ENCODE results near the gene CHRND. TPM values are rescaled to one million over a fixed set of nuclear protein-coding genes. Genes with fewer than 3 reads are reported as not detected.

CHRND gene
- total and polyA plus RNA-seq, 2 donors from 2014 or later: not detected

- no peak for TF ChIP-seq CTCF (IDR thresholded peaks at IDR 0.05; ENCODE audit: borderline replicate concordance, extremely low read depth, insufficient read depth)
- FAIRE-seq (no peak), DNase-seq (no peak)
- H3K36me3 ChIP-seq (ENCODE audit: control insufficient read depth in 2 of 3, insufficient read depth in 3 of 3, low read length in 3 of 3): no peaks in the 10 kb centered on the region
- no peaks in the 10 kb centered on the region for H3K4me1 ChIP-seq (ENCODE audit: control insufficient read depth in 2 of 3, insufficient read depth in 2 of 3, low read depth in 1 of 3, low read length in 3 of 3)
- no peak overlapping the region for H3K27ac ChIP-seq (ENCODE audit: low read depth in 2 of 2, low read length in 2 of 2)
- no peak overlapping the region for H3K4me3 ChIP-seq (ENCODE audit: low read length in 3 of 3)
- H3K27me3 ChIP-seq (ENCODE audit: control insufficient read depth, insufficient read depth, low read length): no peaks in the 10 kb centered on the region
- no peak overlapping the region for H3K9ac ChIP-seq (ENCODE audit: low read length in 3 of 3)
- intact Hi-C loops (cut with DNase I): no loop called here
- H3K9me3 ChIP-seq (ENCODE audit: control insufficient read depth in 2 of 3, insufficient read depth in 1 of 3, low read length in 3 of 3): no peaks in the 10 kb centered on the region
Observed at GRCh38 chr2:232516551-232516950, 9.4 kb upstream of the CHRND start.

- Histone ChIP-seq H3K27me3 (ENCODE audit: control insufficient read depth, insufficient read depth, low read length) (peaks cover 3% of the 10 kb centered on the region), H3K36me3 (ENCODE audit: control insufficient read depth in 2 of 3, insufficient read depth in 3 of 3, low read length in 3 of 3) (no peaks in the 10 kb centered on the region), H3K9ac (ENCODE audit: low read length in 3 of 3) (no peak overlapping the region), H3K4me1 (ENCODE audit: control insufficient read depth in 2 of 3, insufficient read depth in 2 of 3, low read depth in 1 of 3, low read length in 3 of 3) (peaks cover 0 to 3% (median 0%) of the 10 kb centered on the region in 3 donors), H3K27ac (ENCODE audit: low read depth in 2 of 2, low read length in 2 of 2) (no peak overlapping the region), H3K4me3 (ENCODE audit: low read length in 3 of 3) (no peak overlapping the region), H3K9me3 (ENCODE audit: control insufficient read depth in 2 of 3, insufficient read depth in 1 of 3, low read length in 3 of 3) (no peaks in the 10 kb centered on the region)
- no peak for TF ChIP-seq CTCF (IDR thresholded peaks at IDR 0.05; ENCODE audit: borderline replicate concordance, extremely low read depth, insufficient read depth)
- no peak for FAIRE-seq
- no peak for DNase-seq
- intact Hi-C loops (cut with DNase I): no loop called here
Observed at GRCh38 chr2:232518844-232519243, 7.1 kb upstream of the CHRND start.

- H3K9me3 ChIP-seq (ENCODE audit: control insufficient read depth in 2 of 3, insufficient read depth in 1 of 3, low read length in 3 of 3): no peaks in the 10 kb centered on the region
- intact Hi-C loops (cut with DNase I): no loop called here
Observed at GRCh38 chr2:232519581-232520438, 6.2 kb upstream of the CHRND start, which contains the start of gene PRSS56. Gene PRSS56 (plus strand): TSS chr2:232520388. CDS start chr2:232520599, 211 bp downstream.

More at GRCh38 chr2:232519581-232520438, 6.2 kb upstream of the CHRND start, which contains the start of gene PRSS56:
- peaks cover 0 to 3% (median 0%) of the 10 kb centered on the region in 3 donors for H3K4me1 ChIP-seq (ENCODE audit: control insufficient read depth in 2 of 3, insufficient read depth in 2 of 3, low read depth in 1 of 3, low read length in 3 of 3)
- H3K9ac ChIP-seq (ENCODE audit: low read length in 3 of 3): no peak within 1 kb of the TSS
- H3K36me3 ChIP-seq (ENCODE audit: control insufficient read depth in 2 of 3, insufficient read depth in 3 of 3, low read length in 3 of 3): no peaks in the 10 kb centered on the region
- H3K27ac ChIP-seq (ENCODE audit: low read depth in 2 of 2, low read length in 2 of 2): no peak within 1 kb of the TSS
- H3K4me3 ChIP-seq (ENCODE audit: low read length in 3 of 3): no peak within 1 kb of the TSS
- FAIRE-seq: no peak
- DNase-seq: no peak
- no peak for TF ChIP-seq CTCF (IDR thresholded peaks at IDR 0.05; ENCODE audit: borderline replicate concordance, extremely low read depth, insufficient read depth)
- peaks cover 5% of the 10 kb centered on the region for H3K27me3 ChIP-seq (ENCODE audit: control insufficient read depth, insufficient read depth, low read length)
